Measurements from ENCODE around the gene DHDDS.
"Not testable (repeated sequence)": the region's sequence is repeated elsewhere in the genome, so short reads cannot be mapped to it uniquely, and the experiment has no call there.

GRCh38 chr1:26385063-26385462, 47.1 kb upstream of the DHDDS start:
- not testable (repeated sequence) for TF ChIP-seq EZH2 (IDR thresholded peaks at IDR 0.05); POLR2AphosphoS5 (IDR thresholded peaks at IDR 0.05; ENCODE audit: borderline replicate concordance, low read depth, low read length); FOXP2 (optimal IDR thresholded peaks at IDR 0.05; ENCODE audit: control extremely low read depth, extremely low read length, insufficient read depth)
